HEK293 (cell line): ENCODE results near the gene POLDIP2.

Experiments
- GLIS1 ChIP-seq: fragments of 450-650 bp; formaldehyde crosslinking; IDR thresholded peaks from 2 replicates; pipeline ENCODE4 v1.5.1; 2016; ENCODE audit warnings: missing biosample characterization, missing genetic modification characterization
- HOXC10 ChIP-seq: sonication (generic); formaldehyde crosslinking; IDR thresholded peaks from 2 replicates; pipeline ENCODE4 v1.8.1; 2023; ENCODE audit warnings: mild to moderate bottlenecking, missing genetic modification reagents
- IKZF3 ChIP-seq: fragments of 450-650 bp; IDR thresholded peaks from 2 replicates; pipeline ENCODE4 v1.5.0; 2018; ENCODE audit warnings: missing biosample characterization, mild to moderate bottlenecking, missing genetic modification characterization, moderate library complexity
- INSM2 ChIP-seq: fragments of 450-650 bp; formaldehyde crosslinking; IDR thresholded peaks from 2 replicates; pipeline ENCODE4 v1.5.1; 2016; ENCODE audit warnings: missing biosample characterization, missing genetic modification characterization
- KLF10 ChIP-seq: fragments of 450-650 bp; IDR thresholded peaks from 2 replicates; pipeline ENCODE4 v1.5.1; 2018; ENCODE audit warnings: missing biosample characterization, mild to moderate bottlenecking, missing genetic modification characterization
- KLF17 ChIP-seq: fragments of 450-650 bp; formaldehyde crosslinking; IDR thresholded peaks from 2 replicates; pipeline ENCODE4 v1.5.1; 2016; ENCODE audit warnings: missing biosample characterization, missing genetic modification characterization
- MYNN ChIP-seq: fragments of 450-650 bp; formaldehyde crosslinking; IDR thresholded peaks from 2 replicates; pipeline ENCODE4 v1.5.1; 2016; ENCODE audit warnings: missing biosample characterization, missing genetic modification characterization, borderline replicate concordance
- PBX3 ChIP-seq: sonication (generic); formaldehyde crosslinking; IDR thresholded peaks from 2 replicates; pipeline ENCODE4 v1.8.1; 2022; ENCODE audit warnings: mild to moderate bottlenecking, moderate library complexity, missing genetic modification reagents
- REST ChIP-seq: fragments of 450-650 bp; formaldehyde crosslinking; IDR thresholded peaks from 2 replicates; pipeline ENCODE4 v1.5.1; 2016; ENCODE audit warnings: missing biosample characterization, missing genetic modification characterization
- SP2 ChIP-seq: fragments of 450-650 bp; formaldehyde crosslinking; IDR thresholded peaks from 2 replicates; pipeline ENCODE4 v1.5.1; 2016; ENCODE audit warnings: missing biosample characterization, missing genetic modification characterization
- TCF7L2 ChIP-seq: IDR thresholded peaks from 2 replicates; pipeline ENCODE4 v1.6.1; 2011; ENCODE audit warnings: low read depth, mild to moderate bottlenecking, inconsistent platforms, low read length, moderate library complexity, borderline replicate concordance
- ZBTB17 ChIP-seq: fragments of 450-650 bp; formaldehyde crosslinking; IDR thresholded peaks from 2 replicates; pipeline ENCODE4 v1.5.1; 2016; ENCODE audit warnings: missing biosample characterization, missing genetic modification characterization
- ZFP69B ChIP-seq: fragments of 450-650 bp; formaldehyde crosslinking; IDR thresholded peaks from 2 replicates; pipeline ENCODE4 v1.5.1; 2016; ENCODE audit warnings: missing biosample characterization, missing genetic modification characterization
- ZNF121 ChIP-seq: fragments of 450-650 bp; formaldehyde crosslinking; IDR thresholded peaks from 2 replicates; pipeline ENCODE4 v1.5.1; 2016; ENCODE audit warnings: missing biosample characterization, missing genetic modification characterization
- ZNF133 ChIP-seq: fragments of 450-650 bp; formaldehyde crosslinking; IDR thresholded peaks from 2 replicates; pipeline ENCODE4 v1.5.1; 2016; ENCODE audit warnings: missing biosample characterization, missing genetic modification characterization
- ZNF274 ChIP-seq, 2 experiments: fragments of 200-500 bp in 1 of 2; fragments of 450-650 bp in 1 of 2; sonication (Bioruptor generic) in 1 of 2; formaldehyde crosslinking in 1 of 2; IDR thresholded peaks; 2 replicates each; pipeline versions ENCODE4 v1.5.1 to v1.6.1; 2014 to 2016; ENCODE audit warnings: borderline replicate concordance in 1 of 2, inconsistent platforms in 1 of 2, low read length in 1 of 2, missing biosample characterization in 1 of 2, missing genetic modification characterization in 1 of 2
- ZNF518A ChIP-seq: fragments of 450-650 bp; formaldehyde crosslinking; conservative IDR thresholded peaks from 2 replicates; pipeline ENCODE4 v1.5.1; 2016; ENCODE audit warnings: low read depth, missing biosample characterization, missing genetic modification characterization
- ZNF529 ChIP-seq: fragments of 450-650 bp; formaldehyde crosslinking; IDR thresholded peaks from 2 replicates; pipeline ENCODE4 v1.5.1; 2017; ENCODE audit warnings: missing genetic modification characterization, missing biosample characterization; ENCODE audit not compliant: insufficient replicate concordance
- ZNF571 ChIP-seq: fragments of 450-650 bp; formaldehyde crosslinking; IDR thresholded peaks from 2 replicates; pipeline ENCODE4 v1.5.0; 2017; ENCODE audit warnings: missing biosample characterization, missing genetic modification characterization
- ZNF585B ChIP-seq: fragments of 450-650 bp; formaldehyde crosslinking; IDR thresholded peaks from 2 replicates; pipeline ENCODE4 v1.5.1; 2016; ENCODE audit warnings: missing biosample characterization, missing genetic modification characterization
- ZNF629 ChIP-seq: fragments of 450-650 bp; formaldehyde crosslinking; IDR thresholded peaks from 2 replicates; pipeline ENCODE4 v1.5.1; 2017; ENCODE audit warnings: missing biosample characterization, missing genetic modification characterization
- ZNF692 ChIP-seq: fragments of 450-650 bp; formaldehyde crosslinking; IDR thresholded peaks from 2 replicates; pipeline ENCODE4 v1.5.1; 2016; ENCODE audit warnings: missing biosample characterization, missing genetic modification characterization
- ZNF785 ChIP-seq: fragments of 450-650 bp; formaldehyde crosslinking; IDR thresholded peaks from 2 replicates; pipeline ENCODE4 v1.5.1; 2016; ENCODE audit warnings: missing biosample characterization, missing genetic modification characterization
- ZNF792 ChIP-seq: fragments of 450-650 bp; formaldehyde crosslinking; IDR thresholded peaks from 2 replicates; pipeline ENCODE4 v1.5.1; 2016; ENCODE audit warnings: missing biosample characterization, missing genetic modification characterization

The POLDIP2 gene

GRCh38 chr17:28371245-28372202 is 14.2 kb upstream of the POLDIP2 start, which contains the start of gene SARM1 (continued):
- TF ChIP-seq REST (peak; percentile 54; the same call in 1 of the 2 replicates), ZNF121 (no peak), KLF10 (tag by site-specific recombination) (peak; percentile 90), ZNF571 (tag by site-specific recombination) (no peak), HOXC10 (no peak), KLF17 (peak; percentile 81), ZNF518A (tag by site-specific recombination) (no peak), GLIS1 (tag by site-specific recombination) (peak; percentile 74), PBX3 (CRISPR knock-in tag) (peak; percentile 70), ZNF692 (tag by site-specific recombination) (peak; percentile 60; the same call in 1 of the 2 replicates), MYNN (tag by site-specific recombination) (0 out of 2 replicates have a peak, but pooled peaks have one; percentile 28), TCF7L2 (peak; percentile 46; the same call in 1 of the 2 replicates), ZBTB17 (tag by site-specific recombination) (peak; percentile 87), ZNF133 (peak; percentile 26; the same call in 1 of the 2 replicates), ZNF629 (tag by site-specific recombination) (peak; percentile 25; the same call in 1 of the 2 replicates), ZNF585B (tag by site-specific recombination) (no peak), SP2 (tag by site-specific recombination) (peak; percentile 84), ZFP69B (tag by site-specific recombination) (peak; percentile 86), IKZF3 (tag by site-specific recombination) (peak; percentile 47), ZNF792 (tag by site-specific recombination) (no peak), INSM2 (tag by site-specific recombination) (peak; percentile 48; the same call in 1 of the 2 replicates), ZNF785 (tag by site-specific recombination) (peak; percentile 89; the same call in 1 of the 2 replicates), ZNF529 (tag by site-specific recombination) (no peak), ZNF274 (IDR thresholded peaks at IDR 0.05; ENCODE audit: low read length) (no peak), ZNF274 (tag by site-specific recombination; IDR thresholded peaks at IDR 0.05; ENCODE audit: borderline replicate concordance) (no peak)
